ENCODE data around the gene POLA2. TPM values are rescaled to one million over a fixed set of nuclear protein-coding genes. Genes with fewer than 3 reads are reported as not detected.
A peak's percentile ranks its signal among the peaks of the same experiment; 100 is the strongest.

POLA2 gene
- total and polyA plus RNA-seq, 2 donors (not counting 3 experiments of a cell fraction or from before 2014, with no cell fraction given) = 24.0 to 30.0 TPM

DNA sequence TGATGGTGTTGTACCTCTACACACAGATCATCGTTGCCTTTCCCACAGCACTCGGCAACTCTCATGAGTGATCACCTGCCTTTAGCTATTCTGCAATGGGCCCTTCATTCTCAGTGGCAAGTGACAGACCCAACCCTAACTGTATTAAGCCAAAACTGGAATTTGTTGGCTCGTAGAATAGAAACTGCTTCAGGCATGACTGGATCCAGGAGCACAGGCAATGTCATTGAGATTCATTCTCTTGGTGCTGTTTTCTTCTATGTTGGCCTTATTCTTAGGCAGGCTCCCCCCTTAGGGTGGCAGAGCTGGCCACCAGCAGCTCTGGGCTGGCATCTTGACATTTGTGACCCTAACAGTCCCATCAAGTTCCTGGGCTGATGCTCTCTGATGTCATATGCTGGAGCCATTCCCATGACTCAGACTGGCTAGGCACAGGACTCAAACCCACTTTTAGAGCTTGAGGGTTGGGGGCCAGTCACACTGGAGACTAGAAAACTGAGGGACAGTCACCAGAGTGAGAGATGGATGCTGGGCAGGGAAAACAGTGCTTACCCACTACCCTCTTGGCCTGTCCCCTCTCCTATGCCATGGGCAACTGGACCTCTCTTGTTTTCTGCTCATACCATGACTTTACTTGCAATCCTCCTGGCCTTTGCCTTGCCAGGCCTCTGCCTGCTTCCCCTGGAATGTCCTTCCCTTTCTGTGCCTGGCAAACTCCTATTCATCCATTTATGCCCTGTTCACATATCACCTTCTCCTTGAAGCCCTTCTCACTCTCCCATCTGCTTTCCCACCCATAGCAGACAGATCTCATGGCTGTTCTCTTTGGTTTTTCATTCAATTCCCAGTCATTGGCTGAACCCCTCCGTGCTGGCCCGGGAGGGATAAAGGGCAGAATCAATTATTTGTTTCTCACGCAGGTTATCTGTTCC is 45.8 kb downstream of the POLA2 start:
- H3K4me3 ChIP-seq (replicated peaks in 1 of 3; ENCODE audit: insufficient read depth in 1 of 3, low read depth in 1 of 3, low read length in 3 of 3) = no peak overlapping the region
- no peaks in the 10 kb centered on the region for H4K20me1 ChIP-seq (replicated peaks; ENCODE audit: control insufficient read depth, extremely low read depth, insufficient read depth, low read length)
- TF ChIP-seq GATA2 (IDR thresholded peaks at IDR 0.05; ENCODE audit: insufficient read depth, insufficient read length, low read depth, low read length) (no peak), FOS (IDR thresholded peaks at IDR 0.05; ENCODE audit: borderline replicate concordance, insufficient read depth, low read length) (no peak), MYC (IDR thresholded peaks at IDR 0.05; ENCODE audit: low read depth, low read length) (no peak), POLR2A (IDR thresholded peaks at IDR 0.05; ENCODE audit: low read depth, low read length) (peak; percentile 16), EZH2 (IDR thresholded peaks at IDR 0.05; ENCODE audit: borderline replicate concordance, low read depth, low read length, severe bottlenecking) (no peak)
- TF ChIP-seq, protein P1, sequence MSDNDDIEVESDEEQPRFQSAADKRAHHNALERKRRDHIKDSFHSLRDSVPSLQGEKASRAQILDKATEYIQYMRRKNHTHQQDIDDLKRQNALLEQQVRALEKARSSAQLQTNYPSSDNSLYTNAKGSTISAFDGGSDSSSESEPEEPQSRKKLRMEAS (IDR thresholded peaks at IDR 0.05; ENCODE audit: insufficient read depth, insufficient read length) = no peak
- no peaks in the 10 kb centered on the region for H3K79me2 ChIP-seq (ENCODE audit: control insufficient read depth, insufficient read depth, low read length)
- dilution Hi-C loops (cut with MboI; ENCODE audit: extremely low pct_ligation_motif_present, low sequenced_read_pairs) = no loop called here
- no peak overlapping the region for H2AFZ ChIP-seq (ENCODE audit: low read depth, low read length)
- no peak overlapping the region for H3K4me2 ChIP-seq (ENCODE audit: insufficient read depth, low read length)
- H3K4me1 ChIP-seq (ENCODE audit: control insufficient read depth, extremely low read depth, insufficient read depth, low read length) = peaks cover 18% of the 10 kb centered on the region
- no peak overlapping the region for H3K9ac ChIP-seq (replicated peaks; ENCODE audit: extremely low read depth, insufficient read depth, low read length)
- CTCF ChIA-PET = interaction anchor here (1.6 to 2.5 kb wide), 2 partner anchors 22 to 32 kb away, joined by 6 to 17 read pairs; no protein-coding TSS in a partner anchor
- H3K9me1 ChIP-seq (replicated peaks; ENCODE audit: control insufficient read depth, extremely low read depth, insufficient read depth, low read length) = no peaks in the 10 kb centered on the region
- FAIRE-seq = peak; percentile 12
- no TSS peak for BruUV-seq (replicated peaks)
- no peaks in the 10 kb centered on the region for H3K27me3 ChIP-seq (ENCODE audit: control insufficient read depth in 2 of 2, insufficient read depth in 2 of 2, low read length in 2 of 2)
- POLR2A ChIA-PET = no interaction called here
- no peaks in the 10 kb centered on the region for H3K36me3 ChIP-seq (ENCODE audit: control insufficient read depth in 2 of 2, extremely low read depth in 1 of 2, insufficient read depth in 2 of 2, low read length in 2 of 2)
- no peak overlapping the region for H3K27ac ChIP-seq (ENCODE audit: insufficient read depth, low read depth, low read length)
- intact Hi-C loops (cut with micrococcal nuclease) = loop anchor here (2.0 kb wide), 1 partner anchor 15 kb away; no protein-coding TSS in a partner anchor
- no peaks in the 10 kb centered on the region for H3K9me3 ChIP-seq (replicated peaks; ENCODE audit: control insufficient read depth, insufficient read depth, low read length)
- DNase-seq (ENCODE audit: low read depth, low spot score) = no peak

Data from endothelial cell of umbilical vein (primary cell).